Motor neuron (in vitro differentiated cells): Measurements from ENCODE around the gene GPRC5A. TPM values are rescaled to one million over a fixed set of nuclear protein-coding genes. Genes with fewer than 3 reads are reported as not detected.
"Not testable (repeated sequence)": the region's sequence is repeated elsewhere in the genome, so short reads cannot be mapped to it uniquely, and the experiment has no call there.

Source experiments
- ATAC-seq, 8 experiments: fragments of 200-7000 bp; cut with Tn5 transposase; replicated peaks in 6 of 8; 2 replicates each; pipeline ENCODE4 v1.8.0; 2021; ENCODE audit warnings: mild to moderate bottlenecking in 8 of 8, moderate library complexity in 8 of 8
- H3K27ac ChIP-seq, 2 donors: fragments of 250-450 bp; sonication (Bioruptor Pico); 2 replicates each; pipeline ENCODE4 v1.9.0; 2021; ENCODE audit warnings: antibody characterized with exemption in 2 of 2, mild to moderate bottlenecking in 2 of 2, moderate library complexity in 1 of 2
- H3K4me1 ChIP-seq, 2 donors: fragments of 250-450 bp; sonication (Bioruptor Pico); replicated peaks in 1 of 2; 2 replicates each; pipeline ENCODE4 v1.6.1; 2021; ENCODE audit warnings: antibody characterized with exemption in 2 of 2, mild to moderate bottlenecking in 2 of 2, moderate library complexity in 1 of 2
- H3K4me3 ChIP-seq, 5 donors: fragments of 250-450 bp; sonication (Bioruptor Pico); 2 replicates each; pipeline ENCODE4 v1.9.0; 2021; ENCODE audit warnings: antibody characterized with exemption in 5 of 5, mild to moderate bottlenecking in 5 of 5, moderate library complexity in 4 of 5
- WGBS, 10 experiments: fragments of 450-650 bp; shearing (Covaris generic); methylation state at CpG; one replicate each; pipeline ENCODE4 v1.0.0; 2022; 5-methylcytosine and 5-hydroxymethylcytosine counted together
- in situ Hi-C, 9 experiments: fragments of 400-800 bp; cut with MboI; loops; one replicate each; pipeline ENCODE4 v1.15.0; 2021; ENCODE audit warnings: low sequenced_read_pairs in 9 of 9, low pct_unique_long_range_greater_than_20kb in 2 of 9; ENCODE audit not compliant: unreplicated experiment in 9 of 9
- total RNA-seq, 8 experiments: library from RNA; unstranded; fragments of 300-600 nt; gene quantifications; 2 replicates each; pipeline versions ENCODE4 v1.2.3 to v1.2.4, GENCODE V29; 2022

GPRC5A gene, protein sequence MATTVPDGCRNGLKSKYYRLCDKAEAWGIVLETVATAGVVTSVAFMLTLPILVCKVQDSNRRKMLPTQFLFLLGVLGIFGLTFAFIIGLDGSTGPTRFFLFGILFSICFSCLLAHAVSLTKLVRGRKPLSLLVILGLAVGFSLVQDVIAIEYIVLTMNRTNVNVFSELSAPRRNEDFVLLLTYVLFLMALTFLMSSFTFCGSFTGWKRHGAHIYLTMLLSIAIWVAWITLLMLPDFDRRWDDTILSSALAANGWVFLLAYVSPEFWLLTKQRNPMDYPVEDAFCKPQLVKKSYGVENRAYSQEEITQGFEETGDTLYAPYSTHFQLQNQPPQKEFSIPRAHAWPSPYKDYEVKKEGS
- 10 to 100 TPM in 3 of 8 experiments, 1 to 10 TPM in 3, under 1 TPM in 2; 0.21 to 72.8 (median 3.4) TPM for total RNA-seq

DNA sequence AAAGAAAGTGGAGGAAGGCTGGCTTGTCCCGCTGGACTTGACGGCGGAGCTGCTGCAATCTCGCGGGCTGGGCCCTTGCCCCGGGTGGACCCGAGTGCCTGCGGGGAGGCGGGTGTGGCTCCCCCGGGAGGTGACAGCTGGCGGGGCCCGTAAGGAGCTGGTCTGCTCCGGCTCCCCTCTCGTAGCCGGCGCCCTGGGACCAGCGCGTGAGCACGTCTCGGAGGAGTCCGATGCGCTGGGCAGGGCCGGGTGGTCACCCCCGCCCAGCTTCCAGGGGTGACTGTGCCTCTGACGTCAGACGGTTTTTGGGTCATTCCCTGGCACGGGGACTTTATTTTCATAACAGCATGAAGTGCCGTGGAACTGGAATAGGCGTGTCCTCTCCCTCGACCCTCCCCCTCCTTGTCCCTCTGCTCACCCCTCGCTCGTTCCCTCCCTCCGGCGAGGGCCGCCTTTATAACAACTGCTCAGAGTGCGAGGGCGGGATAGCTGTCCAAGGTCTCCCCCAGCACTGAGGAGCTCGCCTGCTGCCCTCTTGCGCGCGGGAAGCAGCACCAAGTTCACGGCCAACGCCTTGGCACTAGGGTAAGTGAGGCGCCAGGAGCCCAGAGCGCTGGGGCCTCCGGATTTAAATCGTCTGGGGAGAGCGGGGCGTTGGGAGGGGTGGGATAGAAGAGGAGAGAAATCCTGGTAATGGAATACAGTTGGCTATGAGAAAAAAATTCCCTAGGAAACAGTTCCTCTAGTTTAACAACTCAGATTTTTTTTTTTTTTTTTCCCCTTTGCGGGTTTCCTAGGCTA, at the start of gene GPRC5A:
GPRC5A (plus strand) TSS at position 483 of the 801 bp plus-strand sequence. CDS start 16,688 bp downstream, outside the sequence.
- in situ Hi-C loops, result no loop called here
- WGBS, 10 experiments, result 0% methylated on average over 2 to 15 of the region's 50 CpGs; no CpG with 5 or more reads in 6 of the 10 experiments
- Histone ChIP-seq H3K27ac (no peak within 1 kb of the TSS), H3K4me3 (peak within 1 kb of the TSS; percentile 21 to 46 (median 36)), H3K4me1 (peaks cover 0 to 4% of the 10 kb centered on the region in 2 donors)
- peak; percentile 85 to 93 (median 92) for ATAC-seq

DNA sequence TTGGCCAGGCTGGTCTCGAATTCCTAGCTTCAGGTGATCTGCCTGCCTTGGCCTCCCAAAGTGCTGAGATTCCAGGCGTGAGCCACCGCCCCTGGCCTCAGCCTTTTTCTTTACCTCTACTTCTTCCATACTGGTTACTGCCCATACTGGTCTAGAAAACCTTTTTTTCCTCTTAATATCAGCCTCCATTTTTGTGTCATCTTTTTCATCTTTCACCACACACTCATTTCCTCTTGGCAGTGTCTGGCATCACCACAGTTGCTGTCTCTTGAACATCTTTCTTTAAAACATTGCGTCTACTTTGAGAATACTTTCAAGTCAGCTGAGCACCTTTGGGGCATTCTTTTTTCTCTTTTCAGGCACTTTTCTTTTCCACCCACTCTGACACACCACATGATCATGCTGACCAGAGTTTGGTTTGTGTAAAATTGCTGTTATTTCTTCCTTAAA, 45.5 kb upstream of the GPRC5A start:
- no peaks in the 10 kb centered on the region for H3K4me1 ChIP-seq
- WGBS, 10 experiments, result 60 to 100% (median 85%) methylated on average over 1 to 4 of the region's 4 CpGs
- no peak for ATAC-seq
- H3K27ac ChIP-seq, result no peak overlapping the region
- in situ Hi-C loops, result no loop called here
- no peak overlapping the region for H3K4me3 ChIP-seq

DNA sequence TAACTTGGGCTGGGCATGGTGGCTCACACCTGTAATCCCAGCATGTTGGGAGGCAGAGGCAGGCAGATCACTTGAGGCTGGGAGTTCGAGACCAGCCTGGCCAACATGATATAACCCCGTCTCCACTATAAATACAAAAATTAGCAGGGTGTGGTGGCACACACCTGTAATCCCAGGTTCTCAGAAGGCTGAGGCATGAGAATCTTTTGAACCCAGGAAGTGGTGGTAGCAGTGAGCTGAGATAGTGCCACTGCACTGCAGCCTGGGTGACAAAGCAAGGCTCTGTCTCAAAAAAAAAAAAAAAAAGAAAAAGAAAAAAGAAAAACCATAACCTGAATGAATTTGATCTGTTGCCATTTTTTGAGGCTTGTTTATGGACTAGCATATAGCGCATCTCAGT, 44.6 kb upstream of the GPRC5A start:
- ATAC-seq, H3K27ac ChIP-seq, H3K4me3 ChIP-seq, H3K4me1 ChIP-seq, in situ Hi-C loops: not testable (repeated sequence)
- WGBS, 10 experiments, result 80 to 100% (median 94%) methylated on average over 1 to 3 of the region's 3 CpGs

DNA sequence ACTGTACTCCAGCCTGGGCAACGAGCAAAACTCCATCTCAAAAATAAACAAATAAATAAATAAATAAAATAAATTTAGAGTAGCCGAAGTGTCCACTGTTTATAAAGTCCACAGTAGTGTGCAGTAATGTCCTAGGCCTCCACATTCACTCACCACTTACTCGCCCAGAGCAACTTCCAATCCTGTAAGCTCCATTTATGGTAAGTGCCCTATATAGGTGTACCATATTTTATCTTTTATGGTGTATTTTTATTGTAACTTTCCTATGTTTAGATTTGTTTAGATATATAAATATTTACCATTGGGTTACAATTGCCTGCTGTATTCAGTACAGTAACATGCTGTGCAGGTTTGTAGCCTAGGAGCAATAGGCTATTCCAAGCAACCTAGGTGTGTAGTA, 37.9 kb upstream of the GPRC5A start:
- WGBS, 10 experiments, result 60 to 100% (median 93%) methylated on average over 1 to 3 of the region's 3 CpGs; no CpG with 5 or more reads in 1 of the 10 experiments
- ATAC-seq, result no peak
- no peaks in the 10 kb centered on the region for H3K4me1 ChIP-seq
- no peak overlapping the region for H3K4me3 ChIP-seq
- in situ Hi-C loops, result no loop called here
- no peak overlapping the region for H3K27ac ChIP-seq

DNA sequence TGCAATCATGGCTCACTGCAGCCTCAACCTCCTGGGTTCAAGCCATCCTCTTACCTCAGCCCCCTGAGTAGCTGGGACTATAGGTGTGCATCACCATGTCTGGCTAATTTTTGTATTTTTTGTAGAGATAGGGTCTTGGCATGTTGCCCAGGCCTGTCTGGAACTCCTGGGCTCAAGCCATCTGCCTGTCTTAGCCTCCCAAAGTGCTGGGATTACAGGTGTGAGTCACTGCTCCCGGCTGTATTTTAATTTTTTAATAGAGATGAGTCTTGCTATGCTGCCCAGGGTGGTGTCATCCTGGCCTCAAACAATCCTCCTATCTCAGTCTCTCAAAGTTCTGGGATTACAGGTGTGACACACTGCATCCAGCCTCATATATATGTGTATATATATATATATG, 31.7 kb upstream of the GPRC5A start:
- H3K27ac ChIP-seq, result no peak overlapping the region
- H3K4me3 ChIP-seq, result no peak overlapping the region
- WGBS, 10 experiments, result no CpG with 5 or more reads among the region's 1 CpG
- in situ Hi-C loops, result no loop called here
- no peaks in the 10 kb centered on the region for H3K4me1 ChIP-seq
- ATAC-seq, result no peak

DNA sequence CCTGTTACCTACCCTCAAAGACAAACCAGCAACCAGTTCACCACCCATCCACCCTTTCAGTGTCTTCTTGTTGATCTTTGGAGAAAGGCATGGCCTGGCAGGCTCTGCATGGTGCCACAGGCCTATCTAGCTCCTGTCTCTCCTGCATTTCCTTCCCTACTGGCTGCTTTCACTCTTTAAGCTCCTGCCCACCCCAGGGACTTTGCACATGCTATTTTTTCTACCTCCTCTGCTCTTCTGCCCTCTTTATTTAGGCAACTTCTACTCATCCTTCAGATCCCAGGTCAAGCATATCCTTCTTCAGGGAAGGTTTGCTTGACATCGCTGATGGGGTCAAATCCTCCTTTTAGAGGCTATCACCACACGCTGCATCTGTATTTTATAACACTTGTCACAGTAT, 27.1 kb upstream of the GPRC5A start:
- Histone ChIP-seq H3K27ac (no peak overlapping the region), H3K4me3 (no peak overlapping the region), H3K4me1 (no peaks in the 10 kb centered on the region)
- ATAC-seq, result no peak
- WGBS, 10 experiments, result 80 to 100% (median 100%) methylated on average over 1 to 2 of the region's 2 CpGs; no CpG with 5 or more reads in 2 of the 10 experiments
- in situ Hi-C loops, result no loop called here

DNA sequence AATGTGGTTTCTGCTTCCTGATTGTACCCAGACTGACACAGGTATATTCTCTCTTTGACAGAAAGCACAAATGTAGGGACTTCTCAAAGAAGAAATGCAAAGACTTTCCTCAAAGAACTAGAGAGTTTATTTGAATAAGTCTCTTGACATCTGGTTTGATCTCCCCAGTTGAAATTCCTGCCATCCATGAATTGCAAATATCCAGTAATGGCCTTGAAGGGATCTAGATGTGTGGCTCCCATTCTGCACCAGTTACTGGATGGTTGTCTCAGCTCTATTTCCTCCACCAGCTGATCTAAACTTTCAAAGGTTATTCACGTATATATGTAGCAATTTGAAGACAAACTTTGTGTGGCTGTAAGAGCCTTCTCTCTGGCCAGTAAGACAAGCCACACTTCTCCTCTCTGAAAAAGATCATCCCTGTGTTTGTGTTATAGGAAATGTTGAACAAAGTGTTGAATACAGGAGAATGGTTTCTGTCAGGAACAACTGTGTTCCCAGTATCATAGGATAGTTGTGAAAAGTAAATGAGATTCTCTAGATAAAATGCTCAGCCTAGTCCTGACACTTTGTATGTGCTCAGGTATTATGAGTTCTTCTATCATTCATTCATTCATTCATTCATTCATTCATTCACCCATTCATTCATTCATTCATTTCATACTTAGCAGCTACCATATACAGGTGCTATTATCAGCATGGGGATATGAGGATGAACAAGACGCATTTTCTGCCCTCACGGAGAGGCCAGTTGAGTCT, 22.7 kb upstream of the GPRC5A start:
- 70 to 100% (median 91%) methylated on average over 1 to 3 of the region's 3 CpGs; no CpG with 5 or more reads in 2 of the 10 experiments for WGBS, 10 experiments
- peak in 3 of 8 experiments; percentile 71 to 75 (median 73) for ATAC-seq
- in situ Hi-C loops, result no loop called here

DNA sequence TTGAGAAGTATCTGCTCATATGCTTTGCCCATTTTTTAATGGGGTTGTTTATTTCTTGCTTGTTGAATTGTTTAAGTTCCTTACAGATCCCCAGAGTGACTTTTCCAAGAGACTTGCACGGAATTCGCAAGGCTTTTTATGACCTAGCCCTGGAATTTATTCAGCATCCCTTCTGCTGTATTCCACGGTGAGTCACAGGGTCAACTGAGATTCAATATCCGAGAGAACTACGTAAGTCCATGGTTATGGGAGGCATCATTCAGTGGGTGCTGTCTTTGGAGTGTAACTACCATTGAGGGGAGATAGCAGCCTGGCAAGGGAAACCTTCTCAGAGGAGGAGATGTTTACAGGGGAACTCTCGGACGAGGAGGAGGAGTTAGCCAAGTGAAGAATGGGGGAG, 20.9 kb upstream of the GPRC5A start:
- Histone ChIP-seq H3K27ac (no peak overlapping the region), H3K4me1 (no peaks in the 10 kb centered on the region), H3K4me3 (no peak overlapping the region)
- 0 to 89% (median 19%) methylated on average over 1 to 7 of the region's 7 CpGs; no CpG with 5 or more reads in 4 of the 10 experiments for WGBS, 10 experiments
- in situ Hi-C loops, result no loop called here
- peak in 3 of 8 experiments; percentile 50 to 64 (median 52) for ATAC-seq

More for the DNA sequence above, 22.7 kb upstream of the GPRC5A start:
- Histone ChIP-seq H3K4me1 (no peaks in the 10 kb centered on the region), H3K27ac (no peak overlapping the region), H3K4me3 (no peak overlapping the region)

DNA sequence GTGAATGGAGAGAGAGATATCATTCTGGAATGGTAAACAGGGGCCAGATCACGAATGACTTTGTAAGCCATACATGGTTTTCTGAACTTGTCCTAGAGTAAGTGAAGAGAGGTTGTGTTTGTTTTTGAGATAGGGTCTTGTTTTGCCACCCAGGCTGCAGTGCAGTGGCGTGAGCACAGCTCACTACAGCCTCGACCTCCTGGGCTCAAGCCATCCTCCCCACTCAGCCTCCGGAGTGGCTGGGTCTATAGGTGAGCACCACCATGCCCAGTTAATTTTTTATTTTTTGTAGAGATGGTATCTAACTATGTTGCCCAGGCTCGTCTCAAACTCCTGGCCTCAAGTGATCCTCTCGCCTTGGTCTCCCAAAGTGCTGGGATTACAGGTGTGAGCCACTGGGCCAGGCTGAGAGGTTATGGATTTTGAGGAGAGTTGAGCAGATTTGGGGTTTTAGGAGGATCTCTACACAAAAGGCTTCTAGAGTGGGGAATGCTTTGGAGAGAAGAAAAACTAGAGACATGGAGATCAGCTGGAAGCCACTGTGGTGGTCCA, 19.7 kb upstream of the GPRC5A start:
- no peak overlapping the region for H3K4me3 ChIP-seq
- H3K4me1 ChIP-seq, result no peaks in the 10 kb centered on the region
- H3K27ac ChIP-seq, result no peak overlapping the region
- WGBS, 10 experiments, result 77 to 100% (median 93%) methylated on average over 1 to 5 of the region's 6 CpGs; no CpG with 5 or more reads in 2 of the 10 experiments
- in situ Hi-C loops, result no loop called here
- ATAC-seq, result no peak

DNA sequence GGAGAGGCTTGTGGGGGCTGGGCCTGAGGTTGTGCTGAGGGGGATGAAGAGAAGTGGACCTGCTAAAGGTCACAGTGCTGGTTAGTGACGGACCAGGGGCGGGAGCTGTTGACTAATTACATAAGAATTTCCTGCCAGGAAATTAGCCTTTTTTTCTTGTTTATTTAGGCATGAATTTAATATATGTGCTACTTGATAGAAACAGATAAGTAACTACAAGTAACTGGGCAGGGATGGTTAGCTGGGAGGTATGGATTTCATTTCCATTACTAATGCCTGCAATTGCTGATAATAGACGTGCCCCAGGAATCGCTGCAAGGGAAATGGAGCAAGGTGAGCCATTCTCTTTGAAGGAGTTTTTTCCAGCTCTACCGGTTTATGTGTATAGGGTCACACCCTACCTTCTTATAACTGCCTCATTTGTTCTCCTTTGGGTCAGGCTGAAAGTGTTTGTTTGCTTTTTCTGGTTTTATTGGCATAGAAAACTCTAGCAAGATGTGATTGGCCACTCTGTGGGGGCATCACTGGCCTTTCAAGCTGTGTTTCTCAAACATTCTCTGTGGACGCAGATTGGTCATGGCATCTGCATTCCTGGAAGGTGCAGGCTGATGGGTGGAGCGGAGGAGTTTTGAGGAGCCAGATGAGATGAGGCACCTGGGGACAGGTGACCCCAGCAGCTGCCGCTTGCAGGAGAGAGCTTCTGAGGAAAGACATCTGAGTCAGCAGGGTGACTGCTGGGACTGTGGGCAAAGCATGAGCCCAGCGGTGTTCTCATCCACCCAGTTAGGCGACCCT, 19.0 kb upstream of the GPRC5A start:
- no peak overlapping the region for H3K27ac ChIP-seq
- peak in 3 of 8 experiments; percentile 52 to 56 (median 55) for ATAC-seq
- no peaks in the 10 kb centered on the region for H3K4me1 ChIP-seq
- 20 to 89% (median 74%) methylated on average over 2 to 8 of the region's 10 CpGs; no CpG with 5 or more reads in 2 of the 10 experiments for WGBS, 10 experiments
- H3K4me3 ChIP-seq, result no peak overlapping the region
- in situ Hi-C loops, result no loop called here

DNA sequence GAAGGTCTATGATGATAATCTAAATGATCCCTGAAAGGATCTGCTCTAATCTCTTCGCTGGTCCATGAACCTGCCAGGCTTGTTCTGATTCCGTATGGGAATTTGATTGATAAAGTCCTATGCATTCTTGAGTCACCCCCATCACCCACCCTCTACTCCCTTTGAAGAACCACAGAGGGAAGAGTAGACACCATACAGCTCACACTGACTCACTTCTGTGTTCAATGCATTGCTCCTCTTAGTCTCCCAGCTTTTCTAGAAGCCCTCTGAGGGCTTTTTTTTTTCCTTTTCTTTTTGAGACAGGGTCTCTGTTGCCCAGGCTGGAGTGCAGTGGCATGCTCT, 18.5 kb upstream of the GPRC5A start:
- WGBS, 10 experiments, result 88 to 100% (median 100%) methylated on average over 1 to 2 of the region's 2 CpGs; no CpG with 5 or more reads in 5 of the 10 experiments
- in situ Hi-C loops, result no loop called here
- no peak overlapping the region for H3K4me3 ChIP-seq
- H3K4me1 ChIP-seq, result no peaks in the 10 kb centered on the region
- H3K27ac ChIP-seq, result no peak overlapping the region
- no peak for ATAC-seq

DNA sequence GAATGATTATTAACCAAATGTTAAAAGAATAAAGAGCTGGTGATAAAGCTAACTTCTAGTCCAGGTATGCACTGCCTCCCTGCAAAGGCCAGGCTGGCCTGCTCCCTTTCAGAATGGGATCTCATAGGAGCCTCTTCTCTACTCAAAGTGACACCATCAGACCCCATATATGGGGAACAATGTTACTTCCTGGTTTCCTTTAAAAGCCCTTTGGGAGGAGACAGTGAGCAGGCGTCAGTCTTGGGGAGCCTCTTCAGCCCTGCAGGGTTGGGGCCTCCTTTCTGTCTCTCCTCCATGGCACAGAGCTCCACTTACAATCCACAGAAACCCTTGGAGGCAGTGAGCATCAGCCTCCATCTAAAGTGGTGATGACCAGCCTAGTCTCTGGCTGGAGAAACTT, 17.3 kb upstream of the GPRC5A start:
- no peak for ATAC-seq
- no peak overlapping the region for H3K4me3 ChIP-seq
- H3K4me1 ChIP-seq, result no peaks in the 10 kb centered on the region
- in situ Hi-C loops, result no loop called here
- WGBS, 10 experiments, result 60 to 100% (median 80%) methylated on average over 1 of the region's 1 CpG; no CpG with 5 or more reads in 5 of the 10 experiments
- no peak overlapping the region for H3K27ac ChIP-seq
